Endodermal cell (in vitro differentiated cells): Measurements from ENCODE around the gene TAF1B. TPM values are rescaled to one million over a fixed set of nuclear protein-coding genes. Genes with fewer than 3 reads are reported as not detected.
"Not testable (repeated sequence)": the region's sequence is repeated elsewhere in the genome, so short reads cannot be mapped to it uniquely, and the experiment has no call there.

Experiments used
- DNase-seq: peaks from one replicate; pipeline ENCODE4 v3.0.0-alpha.2; 2017
- H3K27ac ChIP-seq: 2 replicates; pipeline ENCODE4 v1.5.1; 2013; ENCODE audit warnings: mild to moderate bottlenecking, low read depth, low read length, moderate library complexity
- H3K27me3 ChIP-seq: 2 replicates; pipeline ENCODE4 v1.6.1; 2013; ENCODE audit warnings: mild to moderate bottlenecking, low read length, moderate library complexity; ENCODE audit not compliant: insufficient read depth, control insufficient read depth, poor library complexity, severe bottlenecking
- H3K36me3 ChIP-seq: 2 replicates; pipeline ENCODE4 v1.7.0; 2013; ENCODE audit warnings: mild to moderate bottlenecking, low read length, moderate library complexity; ENCODE audit not compliant: control insufficient read depth, insufficient read depth
- H3K4me1 ChIP-seq: one replicate; pipeline ENCODE4 v1.7.0; 2013; ENCODE audit warnings: low read length; ENCODE audit not compliant: control insufficient read depth, insufficient read depth
- H3K4me3 ChIP-seq: 2 replicates; pipeline ENCODE4 v1.5.1; 2013; ENCODE audit warnings: mild to moderate bottlenecking, low read length, moderate library complexity
- H3K9ac ChIP-seq: 2 replicates; pipeline ENCODE4 v1.6.1; 2013; ENCODE audit warnings: mild to moderate bottlenecking, low read length, moderate library complexity; ENCODE audit not compliant: poor library complexity, severe bottlenecking; ENCODE audit errors: extremely low read depth
- H3K9me3 ChIP-seq: 2 replicates; pipeline ENCODE4 v1.6.1; 2013; ENCODE audit warnings: mild to moderate bottlenecking, low read length, moderate library complexity; ENCODE audit not compliant: control insufficient read depth
- H3K27ac Mint-ChIP-seq: 2 replicates; pipeline ENCODE4 v1.8.0; 2020; ENCODE audit warnings: mixed read lengths
- H3K27me3 Mint-ChIP-seq: 2 replicates; pipeline ENCODE4 v1.8.0; 2021; ENCODE audit warnings: mild to moderate bottlenecking, mixed read lengths; ENCODE audit not compliant: insufficient read depth
- H3K36me3 Mint-ChIP-seq: 2 replicates; pipeline ENCODE4 v1.8.0; 2020; ENCODE audit warnings: low read depth, mixed read lengths
- H3K4me1 Mint-ChIP-seq: 2 replicates; pipeline ENCODE4 v1.8.0; 2020; ENCODE audit warnings: mixed read lengths
- H3K4me3 Mint-ChIP-seq: 2 replicates; pipeline ENCODE4 v1.8.0; 2020; ENCODE audit warnings: mild to moderate bottlenecking, moderate library complexity, mixed read lengths
- H3K9me3 Mint-ChIP-seq: 2 replicates; pipeline ENCODE4 v1.8.0; 2020; ENCODE audit warnings: mild to moderate bottlenecking, mixed read lengths
- CTCF ChIP-seq: fragments of 200-600 bp; sonication (generic); conservative IDR thresholded peaks from 2 replicates; pipeline ENCODE4 v1.5.0; 2021; ENCODE audit warnings: antibody characterized with exemption, mild to moderate bottlenecking
- WGBS, 2 experiments: methylation state at CpG; one replicate each; pipeline versions ENCODE4 v1.1.5 to v1.1.7; 2013; ENCODE audit warnings: missing lambda C conversion rate in 2 of 2, mixed read lengths in 1 of 2; ENCODE audit not compliant: insufficient coverage in 1 of 2, insufficient read length in 1 of 2; 5-methylcytosine and 5-hydroxymethylcytosine counted together
- total RNA-seq, 2 donors: library from RNA; stranded (reverse); fragmentation: NEBNext Ultra II Directional in 1 of 2; extraction: Animal tissue kit (Norgen Biotek cat#: 25700) in 1 of 2; gene quantifications; 2 replicates in 1 of 2; 3 replicates in 1 of 2; pipeline ENCODE4 v1.2.1, GENCODE V29; 2021

The TAF1B gene
- total RNA-seq, 2 donors from 2014 or later = 36.2 to 41.9 TPM

GRCh38 chr2:9832586-9832985 is 10.7 kb upstream of the TAF1B start:
- Mint-ChIP-seq H3K27ac (no peak overlapping the region), H3K27me3 (peaks cover 2% of the 10 kb centered on the region), H3K4me1 (peaks cover 15% of the 10 kb centered on the region), H3K9me3 (no peaks in the 10 kb centered on the region), H3K4me3 (no peak overlapping the region), H3K36me3 (no peaks in the 10 kb centered on the region)
- WGBS, 2 experiments = 92 to 100% methylated on average over 1 of the region's 1 CpG
- Histone ChIP-seq H3K27ac (no peak overlapping the region), H3K9me3 (no peaks in the 10 kb centered on the region), H3K36me3 (no peaks in the 10 kb centered on the region), H3K27me3 (no peaks in the 10 kb centered on the region), H3K9ac (no peak overlapping the region), H3K4me1 (peaks cover 3% of the 10 kb centered on the region), H3K4me3 (no peak overlapping the region)
- TF ChIP-seq CTCF = no peak
- DNase-seq = no peak

- not testable (repeated sequence) for H3K9ac ChIP-seq, H3K4me3 ChIP-seq, H3K27ac Mint-ChIP-seq, H3K9me3 Mint-ChIP-seq, H3K27me3 Mint-ChIP-seq, H3K36me3 Mint-ChIP-seq, DNase-seq, H3K36me3 ChIP-seq, H3K9me3 ChIP-seq, H3K27me3 ChIP-seq, H3K27ac ChIP-seq, H3K4me3 Mint-ChIP-seq, H3K4me1 ChIP-seq
- peaks cover 15% of the 10 kb centered on the region for H3K4me1 Mint-ChIP-seq
- WGBS, 2 experiments = 95 to 100% methylated on average over 1 of the region's 1 CpG
Observed at GRCh38 chr2:9835068-9835467, 8.2 kb upstream of the TAF1B start.

- Histone ChIP-seq H3K27ac (no peak overlapping the region), H3K9ac (no peak overlapping the region), H3K36me3 (no peaks in the 10 kb centered on the region), H3K9me3 (no peaks in the 10 kb centered on the region), H3K27me3 (no peaks in the 10 kb centered on the region), H3K4me3 (no peak overlapping the region), H3K4me1 (no peaks in the 10 kb centered on the region)
- H3K36me3 Mint-ChIP-seq = no peaks in the 10 kb centered on the region
- no peaks in the 10 kb centered on the region for H3K27me3 Mint-ChIP-seq
- H3K4me1 Mint-ChIP-seq = peaks cover 7% of the 10 kb centered on the region
- DNase-seq = no peak
- WGBS, 2 experiments = 93 to 100% methylated on average over 1 to 3 of the region's 3 CpGs
- TF ChIP-seq CTCF = no peak
- H3K4me3 Mint-ChIP-seq = no peak overlapping the region
- H3K9me3 Mint-ChIP-seq = no peaks in the 10 kb centered on the region
- H3K27ac Mint-ChIP-seq = no peak overlapping the region
Observed at GRCh38 chr2:9836074-9836473, 7.2 kb upstream of the TAF1B start.

GRCh38 chr2:9836517-9836916 is 6.8 kb upstream of the TAF1B start:
- Histone ChIP-seq H3K27ac (no peak overlapping the region), H3K4me1 (no peaks in the 10 kb centered on the region), H3K36me3 (no peaks in the 10 kb centered on the region), H3K9me3 (no peaks in the 10 kb centered on the region), H3K9ac (no peak overlapping the region), H3K4me3 (no peak overlapping the region), H3K27me3 (no peaks in the 10 kb centered on the region)
- no peak overlapping the region for H3K4me3 Mint-ChIP-seq
- no peak overlapping the region for H3K27ac Mint-ChIP-seq
- H3K4me1 Mint-ChIP-seq = peaks cover 5% of the 10 kb centered on the region
- H3K36me3 Mint-ChIP-seq = no peaks in the 10 kb centered on the region
- WGBS, 2 experiments = 80 to 96% methylated on average over 1 to 3 of the region's 3 CpGs
- TF ChIP-seq CTCF = no peak
- no peak for DNase-seq
- H3K27me3 Mint-ChIP-seq = no peaks in the 10 kb centered on the region
- H3K9me3 Mint-ChIP-seq = no peaks in the 10 kb centered on the region
